Measurements from ENCODE around the gene FASLG. TPM values are rescaled to one million over a fixed set of nuclear protein-coding genes. Genes with fewer than 3 reads are reported as not detected.
"Not testable (repeated sequence)": the region's sequence is repeated elsewhere in the genome, so short reads cannot be mapped to it uniquely, and the experiment has no call there.

Gene FASLG
- total and polyA plus RNA-seq, 8 donors = 0.21 to 1.4 (median 0.55) TPM; not detected in 1

- H3K4me1 ChIP-seq = peaks cover 0 to 3% of the 10 kb centered on the region in 2 donors
- intact Hi-C loops (cut with DNase I) = no loop called here
- no peaks in the 10 kb centered on the region for H3K27me3 ChIP-seq
- TF ChIP-seq CTCF (IDR thresholded peaks at IDR 0.05) = no peak
- ATAC-seq (no peak), DNase-seq (no peak)
- no peak overlapping the region for H3K27ac ChIP-seq
- peaks cover 0 to 25% of the 10 kb centered on the region in 2 donors for H3K9me3 ChIP-seq
- peaks cover 0 to 2% of the 10 kb centered on the region in 2 donors for H3K36me3 ChIP-seq
- H3K4me3 ChIP-seq = no peak overlapping the region
These were observed 42.3 kb upstream of the FASLG start for GRCh38 chr1:172616636-172617035.

DNA sequence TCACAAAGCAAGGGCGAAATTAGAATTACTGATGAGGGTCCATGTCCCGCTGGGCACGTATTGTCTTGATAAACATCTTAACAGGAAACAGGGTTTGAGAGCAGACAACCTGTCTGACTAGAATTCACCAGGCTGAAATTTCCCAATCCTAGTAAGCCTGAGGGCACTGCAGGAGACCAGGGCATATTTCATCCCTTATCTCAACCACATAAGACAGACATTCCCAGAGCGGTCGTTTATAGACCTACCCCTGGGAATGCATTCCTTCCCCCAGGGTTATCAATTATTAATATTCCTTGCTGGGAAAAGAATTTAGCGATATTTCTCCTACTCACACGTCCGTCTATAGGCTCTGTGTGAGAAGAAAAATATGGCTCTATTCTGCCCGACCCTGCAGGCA is 38.3 kb upstream of the FASLG start:
- ATAC-seq; H3K4me1 ChIP-seq; H3K4me3 ChIP-seq; H3K27ac ChIP-seq; DNase-seq; intact Hi-C loops (cut with DNase I); H3K36me3 ChIP-seq; H3K27me3 ChIP-seq: not testable (repeated sequence)
- peaks cover 0 to 25% of the 10 kb centered on the region in 2 donors for H3K9me3 ChIP-seq

GRCh38 chr1:172622541-172622940 is 36.4 kb upstream of the FASLG start:
- Histone ChIP-seq H3K27ac (no peak overlapping the region), H3K27me3 (no peaks in the 10 kb centered on the region), H3K36me3 (no peaks in the 10 kb centered on the region), H3K9me3 (peaks cover 0 to 25% of the 10 kb centered on the region in 2 donors), H3K4me3 (no peak overlapping the region), H3K4me1 (no peaks in the 10 kb centered on the region)
- peak; percentile 51 for ATAC-seq
- DNase-seq = no peak
- intact Hi-C loops (cut with DNase I) = no loop called here
- TF ChIP-seq CTCF (IDR thresholded peaks at IDR 0.05) = no peak

DNA sequence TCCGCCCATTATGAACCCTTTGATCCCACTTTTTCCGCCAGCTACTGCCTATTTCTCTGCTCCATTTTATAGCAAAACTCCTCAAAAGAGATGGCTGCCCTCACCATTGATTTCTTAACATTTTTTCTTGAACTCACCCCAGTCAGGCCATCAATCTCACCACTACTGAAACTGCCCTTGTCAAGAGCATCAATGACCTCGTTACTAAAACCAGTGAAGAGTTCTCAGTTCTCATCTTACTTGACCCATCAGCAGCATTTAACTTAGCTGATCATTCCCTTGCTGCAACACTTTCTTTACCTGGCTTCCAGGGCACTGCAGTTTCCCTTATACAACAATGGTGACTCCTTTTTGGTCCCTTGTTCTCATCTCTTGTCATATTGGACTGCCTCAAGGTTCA is 35.2 kb upstream of the FASLG start:
- no peak for TF ChIP-seq CTCF (IDR thresholded peaks at IDR 0.05)
- intact Hi-C loops (cut with DNase I) = no loop called here
- Histone ChIP-seq H3K27ac (no peak overlapping the region), H3K36me3 (no peaks in the 10 kb centered on the region), H3K4me3 (no peak overlapping the region), H3K27me3 (no peaks in the 10 kb centered on the region), H3K4me1 (no peaks in the 10 kb centered on the region), H3K9me3 (peaks cover 0 to 25% of the 10 kb centered on the region in 2 donors)
- ATAC-seq = no peak
- no peak for DNase-seq

DNA sequence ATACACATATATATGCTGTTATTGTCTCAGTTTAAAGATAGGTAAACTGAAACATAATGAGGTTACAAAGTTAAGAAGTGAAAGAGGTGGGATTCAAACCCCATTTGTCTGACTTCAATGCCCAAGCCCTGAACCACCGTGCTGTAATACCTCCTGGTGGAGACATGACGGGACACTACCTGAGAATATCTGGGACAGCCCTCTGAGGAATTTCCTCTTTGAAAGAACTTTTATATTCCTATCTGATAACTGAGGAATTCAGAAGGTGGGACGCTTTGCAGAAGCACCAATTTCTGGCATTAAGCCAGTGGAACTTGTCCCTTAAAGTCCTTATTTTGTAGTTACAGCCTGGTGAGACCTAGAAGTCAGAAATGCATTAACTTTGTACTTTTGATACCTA is 32.1 kb upstream of the FASLG start:
- Histone ChIP-seq H3K36me3 (no peaks in the 10 kb centered on the region), H3K27ac (no peak overlapping the region), H3K4me1 (no peaks in the 10 kb centered on the region), H3K9me3 (no peaks in the 10 kb centered on the region), H3K27me3 (no peaks in the 10 kb centered on the region), H3K4me3 (no peak overlapping the region)
- DNase-seq (no peak), ATAC-seq (no peak)
- no peak for TF ChIP-seq CTCF (IDR thresholded peaks at IDR 0.05)
- intact Hi-C loops (cut with DNase I) = no loop called here

- Histone ChIP-seq H3K9me3 (no peaks in the 10 kb centered on the region), H3K27me3 (no peaks in the 10 kb centered on the region), H3K4me1 (no peaks in the 10 kb centered on the region), H3K4me3 (no peak overlapping the region), H3K36me3 (no peaks in the 10 kb centered on the region), H3K27ac (no peak overlapping the region)
- DNase-seq (no peak), ATAC-seq (no peak)
- intact Hi-C loops (cut with DNase I) = no loop called here
- no peak for TF ChIP-seq CTCF (IDR thresholded peaks at IDR 0.05)
These were observed 31.2 kb upstream of the FASLG start for GRCh38 chr1:172627702-172628101.

Measured in left lung (tissue), 10 donors.